Measurements from ENCODE around the gene WWOX. TPM values are rescaled to one million over a fixed set of nuclear protein-coding genes. Genes with fewer than 3 reads are reported as not detected.

The WWOX gene
- total RNA-seq, 1 donor from 2014 or later = 28.2 TPM

- no peak overlapping the region for H3K27ac Mint-ChIP-seq
- H3K4me3 Mint-ChIP-seq = no peak overlapping the region
- H3K27me3 Mint-ChIP-seq = no peaks in the 10 kb centered on the region
- no peaks in the 10 kb centered on the region for H3K9me3 Mint-ChIP-seq
- peaks cover 4% of the 10 kb centered on the region for H3K4me1 Mint-ChIP-seq (ENCODE audit: unreplicated experiment)
- no peak for TF ChIP-seq CTCF (conservative IDR thresholded peaks at IDR 0.05)
- H3K36me3 Mint-ChIP-seq = no peaks in the 10 kb centered on the region
- DNase-seq (ENCODE audit: extremely low spot score, unreplicated experiment) = no peak
These were observed 575.9 kb downstream of the WWOX start for GRCh38 chr16:78675312-78675711.

GRCh38 chr16:78675951-78676792, 576.7 kb downstream of the WWOX start:
- H3K4me1 Mint-ChIP-seq (ENCODE audit: unreplicated experiment) = peaks cover 4% of the 10 kb centered on the region
- DNase-seq (ENCODE audit: extremely low spot score, unreplicated experiment) = no peak
- H3K4me3 Mint-ChIP-seq = no peak overlapping the region
- H3K36me3 Mint-ChIP-seq = no peaks in the 10 kb centered on the region
- no peaks in the 10 kb centered on the region for H3K27me3 Mint-ChIP-seq
- no peak for TF ChIP-seq CTCF (conservative IDR thresholded peaks at IDR 0.05)
- no peak overlapping the region for H3K27ac Mint-ChIP-seq
- H3K9me3 Mint-ChIP-seq = no peaks in the 10 kb centered on the region

GRCh38 chr16:78677181-78677731, 577.8 kb downstream of the WWOX start:
- no peak for DNase-seq (ENCODE audit: extremely low spot score, unreplicated experiment)
- Mint-ChIP-seq H3K27me3 (no peaks in the 10 kb centered on the region), H3K9me3 (no peaks in the 10 kb centered on the region), H3K4me1 (ENCODE audit: unreplicated experiment) (peaks cover 4% of the 10 kb centered on the region), H3K4me3 (no peak overlapping the region), H3K36me3 (no peaks in the 10 kb centered on the region), H3K27ac (no peak overlapping the region)
- TF ChIP-seq CTCF (conservative IDR thresholded peaks at IDR 0.05) = no peak

- Mint-ChIP-seq H3K9me3 (no peaks in the 10 kb centered on the region), H3K4me1 (ENCODE audit: unreplicated experiment) (peaks cover 4% of the 10 kb centered on the region), H3K27ac (no peak overlapping the region), H3K4me3 (no peak overlapping the region), H3K36me3 (no peaks in the 10 kb centered on the region), H3K27me3 (no peaks in the 10 kb centered on the region)
- no peak for DNase-seq (ENCODE audit: extremely low spot score, unreplicated experiment)
- TF ChIP-seq CTCF (conservative IDR thresholded peaks at IDR 0.05) = no peak
These were observed 580.1 kb downstream of the WWOX start for GRCh38 chr16:78679546-78679945.

GRCh38 chr16:78681743-78682142, 582.3 kb downstream of the WWOX start:
- DNase-seq (ENCODE audit: extremely low spot score, unreplicated experiment) = no peak
- H3K9me3 Mint-ChIP-seq = no peaks in the 10 kb centered on the region
- H3K4me3 Mint-ChIP-seq = no peak overlapping the region
- TF ChIP-seq CTCF (conservative IDR thresholded peaks at IDR 0.05) = no peak
- peaks cover 9% of the 10 kb centered on the region for H3K4me1 Mint-ChIP-seq (ENCODE audit: unreplicated experiment)
- H3K27me3 Mint-ChIP-seq = no peaks in the 10 kb centered on the region
- H3K36me3 Mint-ChIP-seq = no peaks in the 10 kb centered on the region
- H3K27ac Mint-ChIP-seq = no peak overlapping the region
